Measurements from ENCODE around the gene KDM3B.

The KDM3B gene

GRCh38 chr5:138459311-138459933 is 106.9 kb downstream of the KDM3B start:
- DNase-seq (no peak), ATAC-seq (ENCODE audit: insufficient read depth, low read depth) (no peak)
- Histone ChIP-seq H3K27me3 (ENCODE audit: insufficient read depth, low read length, poor library complexity) (peaks cover 5% of the 10 kb centered on the region), H3K4me3 (ENCODE audit: low read depth in 1 of 2, low read length in 2 of 2) (no peak overlapping the region), H3K9me3 (ENCODE audit: insufficient read depth, low read length, severe bottlenecking) (no peaks in the 10 kb centered on the region), H3K4me1 (ENCODE audit: insufficient read depth, low read length) (peaks cover 13% of the 10 kb centered on the region), H3K27ac (ENCODE audit: low read length) (no peak overlapping the region), H3K9ac (ENCODE audit: low read depth, low read length) (no peak overlapping the region), H3K36me3 (ENCODE audit: insufficient read depth, low read length) (no peaks in the 10 kb centered on the region), H2AFZ (ENCODE audit: low read depth, low read length) (no peak overlapping the region), H3K79me2 (ENCODE audit: insufficient read depth, low read length) (no peaks in the 10 kb centered on the region), H3K4me2 (ENCODE audit: insufficient read depth, low read length) (no peak overlapping the region), H4K20me1 (ENCODE audit: insufficient read depth, low read length) (no peaks in the 10 kb centered on the region)
- TF ChIP-seq CTCF (IDR thresholded peaks at IDR 0.05; ENCODE audit: borderline replicate concordance, extremely low read depth, low read length, poor library complexity, severe bottlenecking) (no peak), EZH2 (IDR thresholded peaks at IDR 0.05; ENCODE audit: borderline replicate concordance, low read depth, low read length, severe bottlenecking) (no peak)

DNA sequence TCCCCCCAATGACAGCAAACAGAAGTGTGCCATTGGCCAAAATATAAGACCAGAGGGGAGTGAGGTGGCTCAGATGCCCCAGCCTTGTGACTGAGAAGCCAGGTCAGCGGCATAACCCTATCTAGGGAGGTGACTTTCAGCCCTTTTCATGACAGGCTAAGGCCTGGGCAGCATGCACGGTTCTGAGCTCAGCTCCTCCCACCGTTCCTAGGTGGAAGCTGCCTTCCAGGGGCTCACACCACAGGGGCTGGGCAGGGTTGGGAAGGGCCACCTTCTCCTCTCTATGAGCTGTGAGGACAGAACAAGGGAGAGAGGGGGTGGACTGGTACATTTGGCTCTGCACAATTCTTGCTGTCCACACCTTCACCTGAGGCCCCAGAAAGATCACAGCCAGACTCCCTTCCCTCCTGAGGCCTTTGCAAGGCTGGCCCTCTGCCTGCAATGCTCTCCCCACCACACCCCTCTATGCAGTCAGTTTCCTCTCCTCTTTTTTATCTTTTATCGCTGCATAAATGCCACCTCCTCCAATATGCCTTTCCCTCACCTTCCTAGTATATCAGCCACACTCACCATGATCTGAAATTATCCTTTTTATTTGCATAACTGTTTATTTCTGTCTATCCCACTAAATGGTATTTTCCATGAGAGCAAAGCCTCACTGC is 107.7 kb downstream of the KDM3B start:
- H2AFZ ChIP-seq (ENCODE audit: low read depth, low read length), result no peak overlapping the region

GRCh38 chr5:138461343-138462125 is 109.0 kb downstream of the KDM3B start:
- TF ChIP-seq EZH2 (IDR thresholded peaks at IDR 0.05; ENCODE audit: borderline replicate concordance, low read depth, low read length, severe bottlenecking), result no peak
- TF ChIP-seq CTCF (IDR thresholded peaks at IDR 0.05; ENCODE audit: borderline replicate concordance, extremely low read depth, low read length, poor library complexity, severe bottlenecking), result no peak
- peaks cover 10% of the 10 kb centered on the region for H4K20me1 ChIP-seq (ENCODE audit: insufficient read depth, low read length)
- peaks cover 26% of the 10 kb centered on the region for H3K4me1 ChIP-seq (ENCODE audit: insufficient read depth, low read length)
- peaks cover 7% of the 10 kb centered on the region for H3K36me3 ChIP-seq (ENCODE audit: insufficient read depth, low read length)
- ATAC-seq (ENCODE audit: insufficient read depth, low read depth), result no peak
- H3K4me3 ChIP-seq (ENCODE audit: low read depth in 1 of 2, low read length in 2 of 2), result no peak overlapping the region
- no peaks in the 10 kb centered on the region for H3K27me3 ChIP-seq (ENCODE audit: insufficient read depth, low read length, poor library complexity)
- no peak for DNase-seq
- H3K9ac ChIP-seq (ENCODE audit: low read depth, low read length), result no peak overlapping the region
- H3K79me2 ChIP-seq (ENCODE audit: insufficient read depth, low read length), result peaks cover 10% of the 10 kb centered on the region
- H3K4me2 ChIP-seq (ENCODE audit: insufficient read depth, low read length), result no peak overlapping the region
- no peak overlapping the region for H3K27ac ChIP-seq (ENCODE audit: low read length)
- H2AFZ ChIP-seq (ENCODE audit: low read depth, low read length), result no peak overlapping the region
- no peaks in the 10 kb centered on the region for H3K9me3 ChIP-seq (ENCODE audit: insufficient read depth, low read length, severe bottlenecking)

More for the DNA sequence above, 107.7 kb downstream of the KDM3B start:
- peaks cover 4% of the 10 kb centered on the region for H3K27me3 ChIP-seq (ENCODE audit: insufficient read depth, low read length, poor library complexity)
- DNase-seq (no peak), ATAC-seq (ENCODE audit: insufficient read depth, low read depth) (no peak)
- H3K4me3 ChIP-seq (ENCODE audit: low read depth in 1 of 2, low read length in 2 of 2), result no peak overlapping the region
- H3K4me1 ChIP-seq (ENCODE audit: insufficient read depth, low read length), result peaks cover 15% of the 10 kb centered on the region
- no peak overlapping the region for H3K27ac ChIP-seq (ENCODE audit: low read length)
- TF ChIP-seq CTCF (IDR thresholded peaks at IDR 0.05; ENCODE audit: borderline replicate concordance, extremely low read depth, low read length, poor library complexity, severe bottlenecking) (no peak), EZH2 (IDR thresholded peaks at IDR 0.05; ENCODE audit: borderline replicate concordance, low read depth, low read length, severe bottlenecking) (no peak)
- H3K4me2 ChIP-seq (ENCODE audit: insufficient read depth, low read length), result no peak overlapping the region
- H4K20me1 ChIP-seq (ENCODE audit: insufficient read depth, low read length), result no peaks in the 10 kb centered on the region
- no peaks in the 10 kb centered on the region for H3K9me3 ChIP-seq (ENCODE audit: insufficient read depth, low read length, severe bottlenecking)
- H3K36me3 ChIP-seq (ENCODE audit: insufficient read depth, low read length), result no peaks in the 10 kb centered on the region
- no peak overlapping the region for H3K9ac ChIP-seq (ENCODE audit: low read depth, low read length)
- H3K79me2 ChIP-seq (ENCODE audit: insufficient read depth, low read length), result no peaks in the 10 kb centered on the region
